Fibroblast of the aortic adventitia (primary cell): ENCODE measurements around the gene GPR21. TPM values are rescaled to one million over a fixed set of nuclear protein-coding genes. Genes with fewer than 3 reads are reported as not detected.
A peak's percentile ranks its signal among the peaks of the same experiment; 100 is the strongest.

Experiments used
- DNase-seq: peaks from one replicate; pipeline ENCODE4 v3.0.0-alpha.2; 2010; ENCODE audit warnings: low read depth
- H3K4me3 ChIP-seq: 2 replicates; pipeline ENCODE4 v1.5.1; 2011; ENCODE audit warnings: low read depth, mild to moderate bottlenecking, control low read depth, low read length, moderate library complexity
- total RNA-seq: library from RNA; depleted of rRNA; stranded (reverse); fragments of >200 nt; gene quantifications from 2 replicates; pipeline ENCODE4 v1.2.3, GENCODE V29; 2012; ENCODE audit warnings: low replicate concordance
- TF ChIP-seq, protein P1 (sequence below): IDR thresholded peaks from 2 replicates; pipeline ENCODE4 v1.5.1; 2011; ENCODE audit warnings: mild to moderate bottlenecking, low read length, control low read depth, inconsistent platforms; ENCODE audit not compliant: insufficient read depth

GPR21 gene
- total RNA-seq, 1 donor, result 1.9 TPM

DNA sequence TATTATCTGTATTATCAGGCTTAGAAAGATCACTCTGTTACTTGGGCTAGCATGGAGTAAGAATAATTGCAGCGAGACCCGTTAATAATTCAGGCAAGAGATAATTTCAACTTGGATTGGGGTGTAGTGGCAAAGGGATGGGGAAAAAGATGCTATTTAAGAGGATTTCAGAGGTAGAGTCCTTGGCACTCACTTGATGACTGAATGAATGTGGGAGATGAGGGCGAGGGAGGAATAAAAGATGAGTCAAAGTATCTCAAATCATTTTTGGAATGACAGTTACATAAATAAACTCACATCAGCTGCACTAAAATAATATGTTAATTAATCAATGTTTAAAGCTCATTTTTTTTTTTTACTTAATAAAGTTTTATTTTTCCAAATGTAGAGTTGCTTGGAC is 4.5 kb upstream of the GPR21 start:
- no peak for DNase-seq
- TF ChIP-seq, protein P1, sequence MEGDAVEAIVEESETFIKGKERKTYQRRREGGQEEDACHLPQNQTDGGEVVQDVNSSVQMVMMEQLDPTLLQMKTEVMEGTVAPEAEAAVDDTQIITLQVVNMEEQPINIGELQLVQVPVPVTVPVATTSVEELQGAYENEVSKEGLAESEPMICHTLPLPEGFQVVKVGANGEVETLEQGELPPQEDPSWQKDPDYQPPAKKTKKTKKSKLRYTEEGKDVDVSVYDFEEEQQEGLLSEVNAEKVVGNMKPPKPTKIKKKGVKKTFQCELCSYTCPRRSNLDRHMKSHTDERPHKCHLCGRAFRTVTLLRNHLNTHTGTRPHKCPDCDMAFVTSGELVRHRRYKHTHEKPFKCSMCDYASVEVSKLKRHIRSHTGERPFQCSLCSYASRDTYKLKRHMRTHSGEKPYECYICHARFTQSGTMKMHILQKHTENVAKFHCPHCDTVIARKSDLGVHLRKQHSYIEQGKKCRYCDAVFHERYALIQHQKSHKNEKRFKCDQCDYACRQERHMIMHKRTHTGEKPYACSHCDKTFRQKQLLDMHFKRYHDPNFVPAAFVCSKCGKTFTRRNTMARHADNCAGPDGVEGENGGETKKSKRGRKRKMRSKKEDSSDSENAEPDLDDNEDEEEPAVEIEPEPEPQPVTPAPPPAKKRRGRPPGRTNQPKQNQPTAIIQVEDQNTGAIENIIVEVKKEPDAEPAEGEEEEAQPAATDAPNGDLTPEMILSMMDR, result no peak
- H3K4me3 ChIP-seq, result no peak overlapping the region

GRCh38 chr9:123031963-123032362 is 1.5 kb upstream of the GPR21 start:
- H3K4me3 ChIP-seq, result no peak overlapping the region
- TF ChIP-seq, protein P1, result no peak
- no peak for DNase-seq

DNA sequence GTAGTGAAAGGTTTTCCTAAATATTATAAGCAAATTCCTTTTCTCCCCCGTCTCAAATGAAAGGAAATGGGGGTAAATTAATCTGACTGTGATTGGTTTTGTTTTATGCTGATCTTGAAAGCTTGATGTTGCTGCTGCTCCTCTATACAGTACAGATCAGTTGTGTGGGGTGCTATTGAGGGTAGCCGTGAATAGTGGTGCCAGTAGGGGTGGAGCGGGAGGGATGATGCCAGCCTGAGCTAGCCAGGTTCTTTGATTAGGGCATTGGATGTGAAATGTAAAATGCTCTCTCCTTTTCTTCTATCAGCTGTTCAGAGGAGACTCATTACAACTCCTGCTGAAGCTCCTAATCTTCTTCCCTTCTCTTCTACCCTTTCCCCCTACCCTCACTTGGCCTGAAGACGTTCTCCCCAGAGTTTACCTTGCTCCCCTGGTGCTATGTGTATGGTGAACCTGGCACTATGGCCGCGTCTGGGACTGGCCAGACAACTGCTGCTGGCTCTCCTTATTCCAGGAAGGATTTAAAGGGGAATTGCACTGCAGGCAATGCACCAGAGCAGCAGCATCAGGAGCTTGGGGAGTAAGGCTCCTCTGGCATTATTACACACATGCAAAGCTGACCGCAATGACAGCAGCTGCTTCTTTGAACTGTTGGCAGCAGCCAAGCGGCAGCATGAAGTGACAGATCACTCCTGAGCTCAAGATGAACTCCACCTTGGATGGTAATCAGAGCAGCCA is 566 bp downstream of the GPR21 start:
- TF ChIP-seq, protein P1, result no peak
- no peak overlapping the region for H3K4me3 ChIP-seq
- DNase-seq, result no peak

- TF ChIP-seq, protein P1, result no peak
- no peak overlapping the region for H3K4me3 ChIP-seq
- DNase-seq, result no peak
Observed at GRCh38 chr9:123034881-123035510, 1.5 kb downstream of the GPR21 start.

DNA sequence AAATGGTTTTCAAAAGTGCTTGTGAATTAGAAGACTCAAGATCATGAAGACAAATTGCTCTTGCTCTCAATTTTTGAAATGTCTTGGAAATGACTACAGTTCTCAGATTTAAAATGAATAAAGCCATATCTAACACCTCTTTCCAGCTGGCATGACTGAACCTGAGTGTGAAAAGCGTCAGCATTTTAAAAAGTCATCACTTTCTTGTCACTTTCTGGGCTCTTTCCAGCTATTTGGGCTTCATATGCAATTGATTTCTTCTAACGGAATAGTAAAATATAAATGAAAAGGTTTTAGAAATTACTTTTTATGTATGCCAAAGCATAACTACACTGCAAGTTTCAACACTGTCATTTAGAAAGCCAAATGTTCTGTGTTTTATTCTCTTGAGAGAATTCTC is 2.3 kb downstream of the GPR21 start:
- TF ChIP-seq, protein P1, result no peak
- H3K4me3 ChIP-seq, result no peak overlapping the region
- DNase-seq, result no peak

DNA sequence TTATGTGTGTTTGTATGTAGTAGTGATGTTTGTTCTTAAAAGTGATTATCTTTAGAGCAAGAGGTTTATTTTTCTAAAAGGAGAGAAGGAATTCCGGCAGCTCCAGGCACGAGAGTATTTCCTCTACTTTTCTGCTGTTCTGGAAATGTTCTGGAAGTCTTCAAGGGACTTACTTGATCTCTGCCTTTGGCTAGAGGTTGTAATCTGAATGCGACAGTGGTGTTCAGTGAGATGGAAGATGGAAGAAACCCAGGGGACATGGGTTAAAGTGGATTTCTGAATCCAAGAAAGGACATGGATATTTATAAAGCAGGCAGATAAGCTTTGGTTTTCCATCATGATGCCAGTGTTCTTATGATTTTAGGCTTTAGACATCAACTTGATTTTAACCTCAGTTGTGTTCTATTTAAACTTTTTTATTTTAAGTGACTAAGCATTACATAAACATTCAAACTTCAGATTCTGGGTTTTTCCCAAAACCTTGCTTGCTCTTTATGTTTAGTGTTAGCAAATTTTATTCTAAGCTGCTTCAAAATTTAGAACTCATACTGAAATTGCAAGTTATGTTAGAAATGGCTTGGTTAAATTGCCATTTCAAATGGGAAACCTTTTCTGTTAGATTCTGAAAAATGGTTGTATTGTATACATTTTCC is 3.6 kb downstream of the GPR21 start:
- peak; percentile 57 for DNase-seq
- peak overlapping the region; percentile 4 for H3K4me3 ChIP-seq
- TF ChIP-seq, protein P1, result no peak
